K562 (cell line): ENCODE results near the gene SMIM10L1. TPM values are rescaled to one million over a fixed set of nuclear protein-coding genes. Genes with fewer than 3 reads are reported as not detected.

ENCODE experiments used
- ATAC-seq: fragments of 200-7000 bp; cut with Tn5 transposase; 3 replicates; pipeline ENCODE4 v1.9.1; 2020; ENCODE audit warnings: moderate library complexity
- BruUV-seq: library from RNA; stranded (reverse); fragments of 400-500 nt; replicated peaks from 2 replicates; lab custom pipeline; 2021; lab: Mats Ljungman, UMichigan
- CTCF ChIA-PET: fragments of 300-600 bp; formaldehyde crosslinking; extraction: SDS; loops from one replicate; lab custom pipeline; 2021; ENCODE audit warnings: low intra/inter-chr PET ratio; lab: Yijun Ruan, JAX
- POLR2A ChIA-PET: fragments of 300-600, 350-650 bp; sonication (Branson Sonifier 250); formaldehyde crosslinking; extraction: SDS; loops from one replicate; lab custom pipeline; 2021; ENCODE audit warnings: antibody characterized with exemption, inconsistent platforms; lab: Yijun Ruan, JAX
- DNase-seq, 4 experiments: peaks; one replicate each; pipeline versions ENCODE4 v3.0.0 to v3.0.0-alpha.2; 2011 to 2018; ENCODE audit warnings: low spot score in 3 of 4, mixed read lengths in 3 of 4; ENCODE audit errors: extremely low read depth in 1 of 4
- FAIRE-seq: peaks from 2 replicates; lab custom pipeline; 2011; peaks lifted over from hg19 to GRCh38; lab: Jason Lieb, UNC
- H2AFZ ChIP-seq: 2 replicates; pipeline ENCODE4 v1.6.0; 2011; ENCODE audit warnings: low read depth, low read length, control low read depth, inconsistent platforms
- H3K27ac ChIP-seq: fragments of 200-600 bp; 3 replicates; pipeline ENCODE4 v1.8.0; 2011; ENCODE audit warnings: low read depth, mild to moderate bottlenecking, control low read depth, inconsistent platforms, low read length, moderate library complexity, mixed read lengths; ENCODE audit errors: extremely low read depth
- H3K27me3 ChIP-seq, 2 experiments: fragments of 300-600 bp in 1 of 2; 2 replicates in 1 of 2; 3 replicates in 1 of 2; pipeline versions ENCODE4 v1.6.0 to v1.8.0; 2011; ENCODE audit warnings: inconsistent platforms in 2 of 2, low read length in 2 of 2, mild to moderate bottlenecking in 1 of 2, mixed read lengths in 1 of 2, moderate library complexity in 1 of 2; ENCODE audit not compliant: control insufficient read depth in 2 of 2, insufficient read depth in 2 of 2
- H3K36me3 ChIP-seq: fragments of 300-600 bp; 3 replicates; pipeline ENCODE4 v1.8.0; 2011; ENCODE audit warnings: mild to moderate bottlenecking, low read length, inconsistent platforms; ENCODE audit not compliant: control insufficient read depth, insufficient read depth
- H3K4me1 ChIP-seq, 2 experiments: fragments of 200-600 bp in 1 of 2; replicated peaks in 1 of 2; 2 replicates in 1 of 2; 3 replicates in 1 of 2; pipeline versions ENCODE4 v1.5.1 to v1.8.0; 2011; ENCODE audit warnings: inconsistent platforms in 2 of 2, low read length in 2 of 2, mild to moderate bottlenecking in 1 of 2, mixed read lengths in 1 of 2, moderate library complexity in 1 of 2; ENCODE audit not compliant: control insufficient read depth in 2 of 2, insufficient read depth in 2 of 2
- H3K4me2 ChIP-seq: 2 replicates; pipeline ENCODE4 v1.6.1; 2011; ENCODE audit warnings: low read length, control low read depth, inconsistent platforms, mixed read lengths; ENCODE audit not compliant: insufficient read depth
- H3K4me3 ChIP-seq: fragments of 200-600 bp; sonication (generic), shearing (Covaris generic); 2 replicates; pipeline ENCODE4 v1.5.1; 2016; ENCODE audit warnings: control low read depth, inconsistent platforms
- H3K79me2 ChIP-seq: fragments of 200-600 bp; 3 replicates; pipeline ENCODE4 v1.8.0; 2011; ENCODE audit warnings: low read length, inconsistent platforms; ENCODE audit not compliant: control insufficient read depth, insufficient read depth
- H3K9ac ChIP-seq, 2 experiments: 2 replicates each; pipeline versions ENCODE4 v1.6.0 to v1.6.1; 2011; ENCODE audit warnings: low read depth in 2 of 2, low read length in 2 of 2, control low read depth in 1 of 2, inconsistent platforms in 1 of 2, mild to moderate bottlenecking in 1 of 2, mixed read lengths in 1 of 2; ENCODE audit not compliant: insufficient read depth in 1 of 2
- H3K9me1 ChIP-seq: one replicate; pipeline ENCODE4 v1.6.0; 2011; ENCODE audit warnings: inconsistent platforms, mild to moderate bottlenecking, low read length, moderate library complexity; ENCODE audit not compliant: control insufficient read depth, insufficient read depth
- H3K9me3 ChIP-seq: replicated peaks from 2 replicates; pipeline ENCODE4 v1.5.1; 2011; ENCODE audit warnings: low read depth, low read length, inconsistent platforms; ENCODE audit not compliant: control insufficient read depth, insufficient read depth
- H4K20me1 ChIP-seq: replicated peaks from 2 replicates; pipeline ENCODE4 v1.6.1; 2011; ENCODE audit warnings: low read length, inconsistent platforms, mixed read lengths; ENCODE audit not compliant: control insufficient read depth, insufficient read depth
- ATF1 ChIP-seq, 2 experiments: fragments of 450-650 bp in 1 of 2; IDR thresholded peaks; 2 replicates each; pipeline ENCODE4 v1.6.1; 2016; ENCODE audit warnings: missing compliant biosample characterization in 1 of 2, missing genetic modification characterization in 1 of 2
- BRD4 ChIP-seq: fragments of 200-600 bp; sonication (generic); IDR thresholded peaks from 2 replicates; pipeline ENCODE4 v1.6.1; 2017; ENCODE audit warnings: inconsistent platforms
- EP400 ChIP-seq: fragments of 450-650 bp; IDR thresholded peaks from 2 replicates; pipeline ENCODE4 v1.6.1; 2017; ENCODE audit warnings: antibody characterized with exemption, mild to moderate bottlenecking, moderate library complexity
- FOXJ2 ChIP-seq: fragments of 200-800 bp; sonication (Bioruptor generic); IDR thresholded peaks from 2 replicates; pipeline ENCODE4 v1.6.1; 2016; ENCODE audit warnings: missing genetic modification characterization, missing compliant biosample characterization
- MAFK ChIP-seq: IDR thresholded peaks from 2 replicates; pipeline ENCODE4 v1.6.1; 2011; ENCODE audit warnings: low read length, improper control_type of control experiment
- SIN3B ChIP-seq: fragments of 450-650 bp; IDR thresholded peaks from 2 replicates; pipeline ENCODE4 v1.6.1; 2017; ENCODE audit warnings: low read depth, mild to moderate bottlenecking, moderate library complexity
- U2AF1 ChIP-seq: fragments of 200-400 bp; formaldehyde crosslinking; optimal IDR thresholded peaks from 2 replicates; pipeline ENCODE3; 2017; ENCODE audit warnings: mild to moderate bottlenecking, low read depth, low read length, moderate library complexity
- ZBTB33 ChIP-seq: sonication (generic); formaldehyde crosslinking; IDR thresholded peaks from 2 replicates; pipeline ENCODE4 v1.8.1; 2023; ENCODE audit warnings: mild to moderate bottlenecking, missing genetic modification reagents
- ZMIZ1 ChIP-seq, 2 experiments: fragments of 150-350 bp in 1 of 2; IDR thresholded peaks; 2 replicates each; pipeline ENCODE4 v1.6.1; 2012 to 2016; ENCODE audit warnings: low read depth in 2 of 2, low read length in 2 of 2, mild to moderate bottlenecking in 1 of 2, moderate library complexity in 1 of 2
- ZNF445 ChIP-seq: fragments of 250-450 bp; sonication (Bioruptor Pico); IDR thresholded peaks from 2 replicates; pipeline ENCODE4 v1.4.0; 2020; ENCODE audit warnings: low read depth, mild to moderate bottlenecking, moderate library complexity
- ZNF699 ChIP-seq: fragments of 250-450 bp; sonication (Bioruptor Pico); IDR thresholded peaks from 2 replicates; pipeline ENCODE4 v1.8.0; 2021; ENCODE audit warnings: mild to moderate bottlenecking, moderate library complexity; ENCODE audit not compliant: insufficient replicate concordance
- WGBS: fragments of 100-300 bp; shearing (Covaris generic); methylation state at CpG from one replicate; pipeline ENCODE4 v1.1.6; 2016; ENCODE audit warnings: low coverage, mixed read lengths; ENCODE audit not compliant: insufficient coverage; ENCODE audit errors: missing lambda C conversion rate; 5-methylcytosine and 5-hydroxymethylcytosine counted together
- in situ Hi-C: fragments of 300-500 bp; cut with MboI; formaldehyde crosslinking; loops from 4 replicates; pipeline ENCODE4 v1.15.0; 2018; ENCODE audit warnings: inconsistent platforms, mixed read lengths
- intact Hi-C: fragments of 100-400 bp; cut with micrococcal nuclease; formaldehyde crosslinking; loops from 2 replicates; pipeline ENCODE4 v1.14.2; 2022
- polyA plus RNA-seq, 8 experiments: library from polyadenylated mRNA; depleted of rRNA in 4 of 8; stranded (reverse) in 5 of 8; unstranded in 3 of 8; fragments of >200 nt; fragmentation: Nextera tagmentation in 2 of 8; fragmentation: Illumina TruSeq in 1 of 8; extraction: Ambion mirVana in 2 of 8; extraction: Trizol in 1 of 8; gene quantifications; 2 replicates each; pipeline versions ENCODE4 v1.2.1 to v1.2.3, GENCODE V29; 2011 to 2014; ENCODE audit warnings: inconsistent platforms in 1 of 8, missing spikeins in 1 of 8
- total RNA-seq, 7 experiments: library from RNA; depleted of rRNA in 6 of 7; stranded (reverse); fragments of >200 nt in 6 of 7; fragmentation: Illumina TruSeq in 2 of 7; extraction: Trizol in 2 of 7; gene quantifications; 2 replicates each; pipeline versions ENCODE4 v1.2.1 to v1.2.3, GENCODE V29; 2011 to 2021; ENCODE audit warnings: low replicate concordance in 1 of 7

SMIM10L1 gene
- total and polyA plus RNA-seq, 9 of the 15 experiments (the other 6 are each of a cell fraction or from before 2014, with no cell fraction given) = 3.0 to 12.1 (median 9.0) TPM

DNA sequence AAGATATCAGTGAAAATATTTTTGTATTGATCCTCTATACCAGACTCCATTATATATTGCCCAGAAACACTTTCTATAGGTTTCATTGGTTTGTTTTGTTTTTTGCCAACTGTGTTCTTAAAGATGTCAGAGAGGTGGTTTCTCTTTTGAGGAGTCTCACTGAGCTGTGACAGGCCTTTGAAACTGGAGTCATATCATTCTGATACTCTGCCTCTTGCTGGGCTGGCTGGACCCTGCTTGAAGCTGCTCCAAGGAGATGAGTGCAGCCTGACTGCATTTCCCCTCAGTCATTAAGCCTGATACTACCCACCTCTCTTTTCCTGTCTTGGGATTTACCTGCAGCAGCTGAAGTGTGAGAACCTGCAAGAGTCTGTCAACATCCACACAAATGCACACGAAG, 20.2 kb upstream of the SMIM10L1 start:
- no peak overlapping the region for H3K27ac ChIP-seq
- no peaks in the 10 kb centered on the region for H3K36me3 ChIP-seq
- intact Hi-C loops (no loop called here), in situ Hi-C loops (no loop called here)
- no peaks in the 10 kb centered on the region for H3K27me3 ChIP-seq
- H2AFZ ChIP-seq = no peak overlapping the region
- peaks cover 52% of the 10 kb centered on the region for H3K79me2 ChIP-seq
- ChIA-PET POLR2A (no interaction called here), CTCF (no interaction called here)
- no peaks in the 10 kb centered on the region for H3K9me1 ChIP-seq
- no TSS peak for BruUV-seq
- ATAC-seq (no peak), FAIRE-seq (no peak), DNase-seq (no peak)
- no peaks in the 10 kb centered on the region for H3K4me1 ChIP-seq
- H3K4me2 ChIP-seq = no peak overlapping the region
- H4K20me1 ChIP-seq = no peaks in the 10 kb centered on the region
- no peak overlapping the region for H3K9ac ChIP-seq
- WGBS = 75% methylated on average over 1 of the region's 1 CpG
- no peaks in the 10 kb centered on the region; the same call in none of the 2 replicates for H3K9me3 ChIP-seq
- no peak overlapping the region for H3K4me3 ChIP-seq
- TF ChIP-seq ZBTB33 (no peak), ZMIZ1 (IDR thresholded peaks at IDR 0.05; ENCODE audit: low read depth in 2 of 2, low read length in 2 of 2) (no peak), MAFK (no peak), EP400 (no peak), ZNF445 (CRISPR knock-in tag) (no peak), ZNF699 (CRISPR knock-in tag) (no peak), BRD4 (no peak), SIN3B (no peak), ATF1 (CRISPR knock-in tag; IDR thresholded peaks at IDR 0.05) (no peak), ATF1 (tag; IDR thresholded peaks at IDR 0.05) (no peak), U2AF1 (no peak), FOXJ2 (tag) (no peak)
